Measurements from ENCODE around the gene COPZ2.
"Not testable (repeated sequence)": the region's sequence is repeated elsewhere in the genome, so short reads cannot be mapped to it uniquely, and the experiment has no call there.

Gene COPZ2

GRCh38 chr17:48006936-48007709, 30.5 kb downstream of the COPZ2 start:
- DNase-seq = no peak
- Mint-ChIP-seq H3K4me3 (no peak overlapping the region), H3K27me3 (peaks cover 45% of the 10 kb centered on the region)

GRCh38 chr17:48004983-48005382, 32.6 kb downstream of the COPZ2 start:
- Mint-ChIP-seq H3K4me1 (peaks cover 15% of the 10 kb centered on the region), H3K27me3 (peaks cover 30% of the 10 kb centered on the region), H3K9me3 (no peaks in the 10 kb centered on the region), H3K4me3 (no peak overlapping the region), H3K27ac (no peak overlapping the region)
- ATAC-seq = no peak
- no peak for DNase-seq

More at GRCh38 chr17:48006936-48007709, 30.5 kb downstream of the COPZ2 start:
- Mint-ChIP-seq H3K4me1 (peaks cover 26% of the 10 kb centered on the region), H3K27ac (no peak overlapping the region), H3K9me3 (no peaks in the 10 kb centered on the region)
- ATAC-seq = no peak

GRCh38 chr17:48003417-48004151, 34.0 kb downstream of the COPZ2 start:
- Mint-ChIP-seq H3K27me3 (peaks cover 23% of the 10 kb centered on the region), H3K9me3 (no peaks in the 10 kb centered on the region), H3K4me3 (no peak overlapping the region), H3K4me1 (peaks cover 19% of the 10 kb centered on the region), H3K27ac (no peak overlapping the region)
- DNase-seq (no peak), ATAC-seq (no peak)

GRCh38 chr17:48002916-48003416, 34.6 kb downstream of the COPZ2 start:
- peaks cover 19% of the 10 kb centered on the region for H3K4me1 Mint-ChIP-seq
- H3K27ac Mint-ChIP-seq = no peak overlapping the region
- H3K4me3 Mint-ChIP-seq = no peak overlapping the region
- DNase-seq (no peak), ATAC-seq (no peak)
- peaks cover 23% of the 10 kb centered on the region for H3K27me3 Mint-ChIP-seq
- H3K9me3 Mint-ChIP-seq = no peaks in the 10 kb centered on the region

GRCh38 chr17:48002266-48002915, 35.2 kb downstream of the COPZ2 start:
- peaks cover 23% of the 10 kb centered on the region for H3K27me3 Mint-ChIP-seq
- DNase-seq (no peak), ATAC-seq (no peak)
- peaks cover 19% of the 10 kb centered on the region for H3K4me1 Mint-ChIP-seq
- H3K27ac Mint-ChIP-seq = peak overlapping the region in 1 of 2 donors; percentile 24
- no peaks in the 10 kb centered on the region for H3K9me3 Mint-ChIP-seq
- no peak overlapping the region for H3K4me3 Mint-ChIP-seq

GRCh38 chr17:48001657-48002056, 35.9 kb downstream of the COPZ2 start:
- peaks cover 16% of the 10 kb centered on the region for H3K27me3 Mint-ChIP-seq
- not testable (repeated sequence) for DNase-seq, ATAC-seq, H3K27ac Mint-ChIP-seq, H3K4me3 Mint-ChIP-seq, H3K9me3 Mint-ChIP-seq
- peaks cover 19% of the 10 kb centered on the region for H3K4me1 Mint-ChIP-seq

GRCh38 chr17:48001197-48001596, 36.4 kb downstream of the COPZ2 start:
- no peak for DNase-seq
- no peaks in the 10 kb centered on the region for H3K9me3 Mint-ChIP-seq
- ATAC-seq = no peak
- H3K4me3 Mint-ChIP-seq = no peak overlapping the region
- peaks cover 16% of the 10 kb centered on the region for H3K27me3 Mint-ChIP-seq
- no peak overlapping the region for H3K27ac Mint-ChIP-seq
- H3K4me1 Mint-ChIP-seq = peaks cover 19% of the 10 kb centered on the region

- no peak overlapping the region for H3K27ac Mint-ChIP-seq
- DNase-seq (no peak), ATAC-seq (peak; percentile 66)
- H3K27me3 Mint-ChIP-seq = peaks cover 12% of the 10 kb centered on the region
- H3K4me1 Mint-ChIP-seq = peaks cover 19% of the 10 kb centered on the region
- H3K4me3 Mint-ChIP-seq = no peak overlapping the region
- H3K9me3 Mint-ChIP-seq = no peaks in the 10 kb centered on the region
Measured at GRCh38 chr17:47999582-47999981, 38.0 kb downstream of the COPZ2 start.

- no peak overlapping the region for H3K4me3 Mint-ChIP-seq
- peaks cover 11% of the 10 kb centered on the region for H3K4me1 Mint-ChIP-seq
- no peaks in the 10 kb centered on the region for H3K9me3 Mint-ChIP-seq
- ATAC-seq = no peak
- no peak overlapping the region for H3K27ac Mint-ChIP-seq
- no peak for DNase-seq
- peaks cover 5% of the 10 kb centered on the region for H3K27me3 Mint-ChIP-seq
Measured at GRCh38 chr17:47998044-47998443, 39.6 kb downstream of the COPZ2 start.

- Mint-ChIP-seq H3K9me3 (no peaks in the 10 kb centered on the region), H3K27me3 (peaks cover 7% of the 10 kb centered on the region), H3K4me1 (peaks cover 7% of the 10 kb centered on the region), H3K4me3 (no peak overlapping the region), H3K27ac (no peak overlapping the region)
- DNase-seq (no peak), ATAC-seq (no peak)
Measured at GRCh38 chr17:47997586-47997985, 40.0 kb downstream of the COPZ2 start.

- DNase-seq (no peak), ATAC-seq (no peak)
- Mint-ChIP-seq H3K4me3 (no peak overlapping the region), H3K4me1 (peaks cover 4% of the 10 kb centered on the region), H3K27me3 (peaks cover 7% of the 10 kb centered on the region), H3K9me3 (no peaks in the 10 kb centered on the region), H3K27ac (peak overlapping the region in 1 of 2 donors; percentile 89)
Measured at GRCh38 chr17:47996201-47996600, 41.4 kb downstream of the COPZ2 start.

- Mint-ChIP-seq H3K4me3 (no peak overlapping the region), H3K27ac (no peak overlapping the region), H3K9me3 (no peaks in the 10 kb centered on the region), H3K4me1 (peaks cover 4% of the 10 kb centered on the region), H3K27me3 (peaks cover 7% of the 10 kb centered on the region)
- DNase-seq = no peak
- no peak for ATAC-seq
Measured at GRCh38 chr17:47995241-47995935, 42.2 kb downstream of the COPZ2 start.

GRCh38 chr17:47994724-47995123, 42.9 kb downstream of the COPZ2 start:
- Mint-ChIP-seq H3K9me3 (no peaks in the 10 kb centered on the region), H3K4me1 (peaks cover 5% of the 10 kb centered on the region), H3K27me3 (peaks cover 7% of the 10 kb centered on the region), H3K4me3 (no peak overlapping the region), H3K27ac (no peak overlapping the region)
- no peak for DNase-seq
- no peak for ATAC-seq

- Mint-ChIP-seq H3K9me3 (no peaks in the 10 kb centered on the region), H3K27me3 (peaks cover 7% of the 10 kb centered on the region), H3K27ac (no peak overlapping the region), H3K4me3 (no peak overlapping the region), H3K4me1 (peaks cover 6% of the 10 kb centered on the region)
- no peak for ATAC-seq
- no peak for DNase-seq
Measured at GRCh38 chr17:47993964-47994363, 43.6 kb downstream of the COPZ2 start.

GRCh38 chr17:47993031-47993564, 44.5 kb downstream of the COPZ2 start:
- no peak for ATAC-seq
- no peaks in the 10 kb centered on the region for H3K9me3 Mint-ChIP-seq
- H3K27me3 Mint-ChIP-seq = peaks cover 7% of the 10 kb centered on the region
- H3K27ac Mint-ChIP-seq = no peak overlapping the region
- H3K4me3 Mint-ChIP-seq = no peak overlapping the region
- peaks cover 6% of the 10 kb centered on the region for H3K4me1 Mint-ChIP-seq
- no peak for DNase-seq

Data from stimulated activated naive CD8-positive, alpha-beta T cell treated with anti-CD3 and anti-CD28 coated beads, Interleukin-15, amount 100 ng/mL, for 72 hours (primary cell).